GM12878 (cell line): ENCODE results near the gene BAAT. TPM values are rescaled to one million over a fixed set of nuclear protein-coding genes. Genes with fewer than 3 reads are reported as not detected.

Experiments
- E4F1 ChIP-seq: fragments of 450-650 bp; IDR thresholded peaks from 2 replicates; pipeline ENCODE4 v1.6.1; 2018; ENCODE audit warnings: borderline replicate concordance, mild to moderate bottlenecking; ENCODE audit not compliant: partially characterized antibody
- HSF1 ChIP-seq: fragments of 150-350 bp; IDR thresholded peaks from 2 replicates; pipeline ENCODE4 v1.6.1; 2014; ENCODE audit warnings: mild to moderate bottlenecking, low read depth, low read length
- LARP7 ChIP-seq: fragments of 450-650 bp; IDR thresholded peaks from 2 replicates; pipeline ENCODE4 v1.6.1; 2017; ENCODE audit warnings: mild to moderate bottlenecking
- ZSCAN29 ChIP-seq: fragments of 450-650 bp; IDR thresholded peaks from 2 replicates; pipeline ENCODE4 v1.6.1; 2017; ENCODE audit warnings: mild to moderate bottlenecking, moderate library complexity
- polyA plus RNA-seq, 11 experiments: library from polyadenylated mRNA; depleted of rRNA in 4 of 11; unstranded in 6 of 11; stranded (reverse) in 5 of 11; fragments of >200 nt; fragmentation: Nextera tagmentation in 4 of 11; fragmentation: Illumina TruSeq in 1 of 11; extraction: Ambion mirVana in 4 of 11; extraction: Trizol in 1 of 11; gene quantifications; 1 replicate in 1 of 11; 2 replicates in 10 of 11; pipeline versions ENCODE4 v1.2.1 to v1.2.3, GENCODE V29; 2011 to 2016; ENCODE audit warnings: inconsistent platforms in 2 of 11, missing spikeins in 2 of 11, low read depth in 1 of 11
- total RNA-seq, 4 experiments: library from RNA; depleted of rRNA in 3 of 4; stranded (reverse); fragments of >200 nt in 3 of 4; fragmentation: Illumina TruSeq in 1 of 4; extraction: Trizol in 1 of 4; gene quantifications; 2 replicates each; pipeline versions ENCODE4 v1.2.1 to v1.2.3, GENCODE V29; 2013 to 2021
- TF ChIP-seq, protein P1 (sequence below): fragments of 450-650 bp; IDR thresholded peaks from 2 replicates; pipeline ENCODE4 v1.6.1; 2014; ENCODE audit warnings: mild to moderate bottlenecking
- TF ChIP-seq, protein P2 (sequence below): fragments of 450-650 bp; IDR thresholded peaks from 2 replicates; pipeline ENCODE4 v1.6.1; 2018; ENCODE audit warnings: mild to moderate bottlenecking, low read depth, moderate library complexity; ENCODE audit not compliant: partially characterized antibody

The BAAT gene
- total and polyA plus RNA-seq, 10 of the 15 experiments (the other 5 are each of a cell fraction or from before 2014, with no cell fraction given): 0.02 to 0.26 (median 0.06) TPM; not detected in 2

GRCh38 chr9:101362450-101362849, 22.4 kb downstream of the BAAT start (continued):
- no peak for TF ChIP-seq E4F1
- TF ChIP-seq, protein P1, sequence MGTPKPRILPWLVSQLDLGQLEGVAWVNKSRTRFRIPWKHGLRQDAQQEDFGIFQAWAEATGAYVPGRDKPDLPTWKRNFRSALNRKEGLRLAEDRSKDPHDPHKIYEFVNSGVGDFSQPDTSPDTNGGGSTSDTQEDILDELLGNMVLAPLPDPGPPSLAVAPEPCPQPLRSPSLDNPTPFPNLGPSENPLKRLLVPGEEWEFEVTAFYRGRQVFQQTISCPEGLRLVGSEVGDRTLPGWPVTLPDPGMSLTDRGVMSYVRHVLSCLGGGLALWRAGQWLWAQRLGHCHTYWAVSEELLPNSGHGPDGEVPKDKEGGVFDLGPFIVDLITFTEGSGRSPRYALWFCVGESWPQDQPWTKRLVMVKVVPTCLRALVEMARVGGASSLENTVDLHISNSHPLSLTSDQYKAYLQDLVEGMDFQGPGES: no peak
- no peak for TF ChIP-seq HSF1
- TF ChIP-seq LARP7: no peak
- TF ChIP-seq, protein P2, sequence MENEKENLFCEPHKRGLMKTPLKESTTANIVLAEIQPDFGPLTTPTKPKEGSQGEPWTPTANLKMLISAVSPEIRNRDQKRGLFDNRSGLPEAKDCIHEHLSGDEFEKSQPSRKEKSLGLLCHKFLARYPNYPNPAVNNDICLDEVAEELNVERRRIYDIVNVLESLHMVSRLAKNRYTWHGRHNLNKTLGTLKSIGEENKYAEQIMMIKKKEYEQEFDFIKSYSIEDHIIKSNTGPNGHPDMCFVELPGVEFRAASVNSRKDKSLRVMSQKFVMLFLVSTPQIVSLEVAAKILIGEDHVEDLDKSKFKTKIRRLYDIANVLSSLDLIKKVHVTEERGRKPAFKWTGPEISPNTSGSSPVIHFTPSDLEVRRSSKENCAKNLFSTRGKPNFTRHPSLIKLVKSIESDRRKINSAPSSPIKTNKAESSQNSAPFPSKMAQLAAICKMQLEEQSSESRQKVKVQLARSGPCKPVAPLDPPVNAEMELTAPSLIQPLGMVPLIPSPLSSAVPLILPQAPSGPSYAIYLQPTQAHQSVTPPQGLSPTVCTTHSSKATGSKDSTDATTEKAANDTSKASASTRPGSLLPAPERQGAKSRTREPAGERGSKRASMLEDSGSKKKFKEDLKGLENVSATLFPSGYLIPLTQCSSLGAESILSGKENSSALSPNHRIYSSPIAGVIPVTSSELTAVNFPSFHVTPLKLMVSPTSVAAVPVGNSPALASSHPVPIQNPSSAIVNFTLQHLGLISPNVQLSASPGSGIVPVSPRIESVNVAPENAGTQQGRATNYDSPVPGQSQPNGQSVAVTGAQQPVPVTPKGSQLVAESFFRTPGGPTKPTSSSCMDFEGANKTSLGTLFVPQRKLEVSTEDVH: no peak
- no peak for TF ChIP-seq ZSCAN29
